ENCODE results near the gene SLC38A9. TPM values are rescaled to one million over a fixed set of nuclear protein-coding genes. Genes with fewer than 3 reads are reported as not detected.
"Not testable (repeated sequence)": the region's sequence is repeated elsewhere in the genome, so short reads cannot be mapped to it uniquely, and the experiment has no call there.

Gene SLC38A9
- total RNA-seq, 1 donor from 2014 or later: 101 TPM

DNA sequence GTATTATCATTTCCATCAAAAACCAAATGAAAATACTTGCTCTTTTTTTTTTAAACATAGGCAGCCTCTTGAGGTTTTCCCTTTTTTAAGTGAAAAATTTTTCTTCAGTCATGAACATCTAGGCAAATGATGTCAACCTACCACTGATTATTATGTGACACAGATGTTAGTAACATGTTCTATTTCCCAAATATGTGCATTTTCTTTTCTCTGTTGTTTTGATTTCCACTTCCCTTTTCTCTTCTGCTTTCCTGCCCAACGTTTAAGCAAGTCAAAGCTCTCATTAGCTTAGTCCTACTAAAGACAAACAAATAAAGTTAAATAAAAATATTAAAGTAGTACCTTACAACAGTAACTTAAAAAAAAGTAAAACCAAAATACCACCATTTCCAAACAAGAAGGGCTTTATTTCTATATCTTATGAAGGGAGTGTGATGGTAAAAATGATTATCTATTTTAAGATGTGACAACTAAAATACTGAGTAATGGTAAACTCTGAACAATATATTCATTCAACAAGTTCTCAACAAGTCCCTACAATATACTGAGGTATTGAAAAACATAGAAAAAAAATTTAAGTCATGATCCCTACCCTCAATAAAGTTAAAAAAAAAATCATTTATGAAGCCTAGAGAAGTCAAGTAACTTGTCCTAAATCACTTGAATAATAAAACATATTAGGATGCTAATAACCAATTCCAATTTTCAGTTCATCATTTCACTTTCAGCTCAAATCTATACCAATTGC is 9.4 kb downstream of the SLC38A9 start:
- no peak for DNase-seq

DNA sequence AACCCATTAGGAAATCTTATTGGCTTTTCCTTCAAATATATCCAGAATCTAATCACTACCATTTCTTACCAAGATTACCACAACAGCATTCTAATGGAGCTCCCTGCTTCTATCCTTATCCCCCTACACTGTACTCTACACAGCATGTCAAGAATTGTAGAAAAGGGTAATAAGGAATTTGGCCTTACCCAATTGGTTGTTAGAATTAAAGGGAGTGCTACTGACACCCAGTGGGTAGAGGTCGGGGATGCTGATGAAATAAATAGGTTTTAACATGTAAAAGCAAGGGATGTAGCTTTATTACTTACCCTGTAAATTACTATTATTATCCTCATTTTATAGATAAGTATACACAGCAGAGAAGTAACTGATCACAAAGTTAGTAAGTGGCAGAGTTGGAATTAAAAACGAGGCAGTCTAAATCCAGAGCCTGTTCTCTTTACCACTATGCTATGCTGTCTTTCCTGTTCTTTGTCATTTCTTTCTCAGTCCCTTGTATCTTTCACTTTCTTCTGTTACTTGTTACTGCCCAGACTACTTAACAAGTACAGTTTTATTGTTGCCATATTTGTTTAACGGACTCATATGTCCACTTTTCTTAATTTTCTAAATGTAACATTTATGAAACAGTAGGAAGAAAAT is 10.5 kb downstream of the SLC38A9 start:
- no peak for DNase-seq

DNA sequence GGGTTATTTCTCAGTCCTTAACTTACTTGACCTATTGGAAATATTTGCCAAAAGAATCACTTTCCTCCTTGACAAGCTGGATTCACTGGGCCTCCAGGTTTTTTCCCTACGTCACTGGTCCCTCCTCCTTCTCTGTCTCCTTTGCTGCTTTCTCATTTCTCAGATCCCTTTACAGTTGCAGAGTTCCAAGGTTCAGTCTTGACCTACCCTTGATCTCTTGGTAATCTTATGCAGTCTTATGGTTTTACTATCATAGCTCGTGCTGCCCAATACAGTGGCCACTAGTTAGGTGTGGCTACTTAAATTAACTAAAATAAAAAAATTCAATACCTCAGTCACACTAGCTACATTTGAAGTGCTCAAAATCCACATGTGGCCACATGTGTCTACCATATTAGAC is 11.4 kb downstream of the SLC38A9 start:
- DNase-seq: no peak

DNA sequence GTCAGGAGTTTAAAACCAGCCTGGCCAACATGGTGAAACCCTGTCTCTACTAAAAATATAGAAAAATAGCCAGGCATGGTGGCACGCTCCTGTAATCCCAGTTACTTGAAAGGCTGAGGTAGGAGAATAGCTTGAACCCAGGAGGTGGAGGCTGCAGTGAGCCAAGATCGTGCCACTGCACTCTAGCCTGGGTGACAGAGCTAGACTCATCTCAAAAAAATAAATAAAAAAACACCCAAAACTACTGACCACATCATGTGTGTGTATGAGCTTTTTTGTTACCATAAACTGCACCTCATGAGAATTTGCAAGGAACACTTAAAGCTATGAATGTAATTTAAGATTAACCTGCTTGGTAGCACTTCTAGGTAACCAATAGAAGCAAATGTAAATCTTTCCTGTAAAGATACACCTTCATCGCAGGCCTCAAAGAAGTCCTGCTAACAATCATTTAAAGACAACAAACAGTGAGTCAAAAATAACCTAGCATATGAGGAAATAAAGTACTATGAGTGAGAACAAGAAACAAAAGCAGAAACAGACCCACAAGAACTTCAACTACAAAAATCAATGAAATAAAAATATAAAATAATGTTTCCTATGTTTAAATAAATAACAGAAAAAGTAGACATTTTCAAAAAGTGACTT is 13.0 kb downstream of the SLC38A9 start:
- DNase-seq: no peak

DNA sequence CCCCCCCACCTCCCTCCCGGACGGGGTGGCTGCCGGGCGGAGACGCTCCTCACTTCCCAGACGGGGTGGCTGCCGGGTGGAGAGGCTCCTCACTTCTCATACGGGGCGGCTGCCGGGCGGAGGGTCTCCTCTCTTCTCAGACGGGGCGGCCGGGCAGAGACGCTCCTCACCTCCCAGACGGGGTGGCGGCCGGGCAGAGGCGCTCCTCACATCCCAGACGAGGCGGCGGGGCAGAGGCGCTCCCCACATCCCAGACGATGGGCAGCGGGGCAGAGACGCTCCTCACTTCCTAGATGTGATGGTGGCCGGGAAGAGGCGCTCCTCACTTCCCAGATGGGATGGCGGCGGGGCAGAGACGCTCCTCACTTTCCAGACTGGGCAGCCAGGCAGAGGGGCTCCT is 15.4 kb downstream of the SLC38A9 start:
- not testable (repeated sequence) for DNase-seq

DNA sequence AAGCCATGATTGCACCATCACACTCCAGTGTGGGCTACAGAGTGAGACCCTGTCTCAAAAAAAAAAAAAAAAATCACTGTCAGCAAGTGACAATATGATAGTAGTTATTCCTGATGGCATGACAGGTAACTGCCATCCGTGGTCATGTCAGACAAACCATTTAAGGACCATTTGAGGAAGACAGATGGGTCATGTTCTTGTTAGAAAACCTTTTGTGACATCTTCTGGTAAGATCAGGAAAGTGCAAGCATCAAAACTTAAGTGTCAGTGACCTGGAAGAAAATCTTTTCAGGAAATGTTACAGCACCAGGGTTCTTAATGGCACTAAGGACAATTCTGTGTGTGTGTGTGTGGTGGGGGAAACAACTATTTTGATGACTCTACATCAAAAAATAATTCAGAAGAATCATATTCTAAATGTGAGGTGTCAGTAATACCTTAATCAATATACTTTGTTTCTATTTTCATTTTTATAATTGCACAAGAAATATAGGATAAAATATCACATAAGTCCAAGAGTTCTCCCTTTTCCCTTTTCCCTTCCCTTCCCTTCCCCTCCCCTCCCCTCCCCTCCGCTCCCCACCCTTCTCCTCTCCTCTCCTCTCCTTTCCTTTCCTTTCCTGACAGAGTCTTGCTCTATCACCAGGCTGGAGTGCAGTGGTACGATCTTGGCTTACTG is 17.8 kb downstream of the SLC38A9 start:
- no peak for DNase-seq

DNA sequence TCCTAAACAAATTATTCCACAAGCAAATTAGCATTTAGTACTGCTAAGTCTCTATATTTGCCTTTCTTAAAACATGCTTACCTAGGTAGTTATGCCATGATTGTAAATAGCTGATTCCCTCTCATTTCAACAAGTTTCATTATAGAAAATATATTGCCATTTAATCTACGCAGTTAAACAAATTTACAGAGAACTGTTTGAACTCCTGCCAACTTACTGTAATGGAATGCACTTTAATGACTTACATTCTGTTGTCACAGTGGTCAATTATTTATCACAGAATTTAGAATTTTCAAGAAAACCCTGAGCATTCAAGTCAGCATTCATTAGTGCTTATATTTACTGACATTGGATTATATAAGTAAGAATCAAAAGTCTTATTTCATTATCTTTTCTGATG is 19.6 kb downstream of the SLC38A9 start:
- no peak for DNase-seq

DNA sequence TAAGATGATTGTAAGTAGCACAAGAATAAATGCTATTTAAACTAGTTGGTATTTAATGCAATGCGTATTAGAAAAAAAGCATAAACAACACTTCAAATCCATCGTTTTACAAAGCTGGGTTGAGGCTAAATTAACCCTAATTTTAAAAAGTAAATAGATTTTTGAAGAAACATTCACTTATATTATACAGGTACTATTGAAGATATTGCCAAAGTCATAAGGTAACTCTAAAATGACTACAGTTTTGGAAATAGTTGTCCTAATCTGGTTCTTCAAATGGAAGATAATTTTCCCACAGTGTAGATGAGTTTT is 20.1 kb downstream of the SLC38A9 start:
- DNase-seq: no peak

DNA sequence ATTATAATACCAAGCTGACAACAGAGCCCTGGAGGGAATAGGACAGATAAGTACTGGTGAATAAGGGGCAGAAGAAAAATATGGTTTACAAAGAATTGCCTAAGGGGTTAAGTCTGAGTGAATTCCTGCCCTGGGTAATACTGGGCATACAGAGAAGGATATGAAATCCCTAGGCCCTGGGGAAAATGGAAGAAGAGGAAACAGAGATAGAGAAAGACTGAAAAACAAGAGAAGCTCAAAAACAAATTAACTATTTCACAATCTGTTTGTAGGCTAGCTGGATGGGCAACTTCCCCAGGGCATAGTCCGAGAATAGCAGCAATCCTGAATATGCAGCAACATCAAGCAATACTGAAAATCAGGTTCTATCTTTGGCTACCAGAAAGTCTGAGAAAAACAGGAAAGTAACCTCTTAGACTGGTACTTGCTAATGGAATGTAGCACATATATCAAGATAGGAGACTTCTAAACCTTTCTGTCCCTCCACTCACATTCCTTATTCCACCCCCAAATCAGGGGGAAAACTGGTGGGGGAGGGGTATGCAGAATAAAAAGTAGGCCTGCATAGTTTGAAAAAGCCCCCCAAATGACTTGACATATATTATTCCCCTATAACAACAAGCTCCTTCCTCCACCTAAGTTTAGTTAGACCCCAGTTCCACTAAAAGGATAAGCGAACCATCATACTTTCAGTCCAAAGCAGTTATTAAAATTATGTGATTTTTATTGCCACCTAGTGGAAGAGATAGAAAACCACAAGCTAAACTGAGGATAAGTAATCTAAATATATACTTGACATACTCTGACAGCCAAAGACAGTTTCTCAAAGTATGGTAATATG is 20.6 kb downstream of the SLC38A9 start:
- no peak for DNase-seq

DNA sequence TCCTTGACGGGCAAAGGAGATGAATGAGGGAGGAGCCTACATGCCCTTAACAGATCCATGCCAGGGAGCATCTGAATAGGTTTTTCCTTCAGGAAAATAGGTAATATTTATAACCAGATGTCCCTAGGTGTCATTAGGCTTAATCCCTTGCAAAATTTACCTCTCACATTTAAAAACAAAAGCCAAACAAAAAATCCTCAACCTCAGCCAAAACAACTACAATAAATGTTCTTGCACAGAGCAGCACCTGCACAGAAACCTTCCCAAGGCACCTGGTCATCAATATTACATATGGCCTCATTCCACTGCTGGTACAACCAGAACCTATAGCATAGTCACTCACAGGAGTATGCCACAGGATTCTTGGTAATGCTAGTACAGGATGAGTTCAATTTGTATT is 30.1 kb downstream of the SLC38A9 start:
- no peak for DNase-seq

DNA sequence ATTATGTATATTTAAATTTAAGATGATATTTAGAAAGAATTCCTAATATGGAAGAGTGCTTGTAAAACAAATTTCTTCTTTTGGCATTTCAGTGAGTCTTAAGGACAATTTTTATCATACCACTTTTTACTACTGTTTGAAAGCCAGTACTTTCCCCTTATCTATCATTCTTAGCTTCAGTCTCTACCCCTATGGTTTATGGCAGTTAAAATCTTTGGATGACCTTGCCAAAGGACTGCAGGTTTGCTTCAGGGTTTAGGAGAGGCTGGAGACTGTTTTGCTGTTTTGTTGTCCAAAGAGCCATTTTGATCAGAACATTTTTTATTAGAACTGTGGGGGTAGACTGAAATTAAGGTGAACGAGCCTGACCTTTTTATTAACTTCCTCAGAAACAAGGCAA is 30.8 kb downstream of the SLC38A9 start:
- DNase-seq: no peak

DNA sequence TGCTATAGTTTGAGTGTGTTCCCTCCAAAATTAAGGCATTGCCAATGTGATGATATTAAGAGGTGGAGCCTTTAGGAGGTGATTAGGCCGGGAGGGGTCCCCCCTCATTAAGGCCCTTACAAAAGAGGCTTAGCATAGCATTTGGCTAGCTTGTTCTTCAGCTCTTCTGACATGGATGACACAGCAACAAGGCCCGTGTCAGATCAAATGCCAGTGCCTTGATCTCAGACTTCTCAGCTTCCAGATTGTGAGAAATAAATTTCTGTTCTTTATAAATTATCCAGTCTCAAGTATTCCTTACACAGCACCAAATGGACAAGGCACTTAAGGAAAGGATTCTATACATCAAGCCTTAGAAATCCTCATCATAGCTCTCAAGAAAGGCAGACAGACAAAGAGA is 31.8 kb downstream of the SLC38A9 start:
- DNase-seq: no peak

DNA sequence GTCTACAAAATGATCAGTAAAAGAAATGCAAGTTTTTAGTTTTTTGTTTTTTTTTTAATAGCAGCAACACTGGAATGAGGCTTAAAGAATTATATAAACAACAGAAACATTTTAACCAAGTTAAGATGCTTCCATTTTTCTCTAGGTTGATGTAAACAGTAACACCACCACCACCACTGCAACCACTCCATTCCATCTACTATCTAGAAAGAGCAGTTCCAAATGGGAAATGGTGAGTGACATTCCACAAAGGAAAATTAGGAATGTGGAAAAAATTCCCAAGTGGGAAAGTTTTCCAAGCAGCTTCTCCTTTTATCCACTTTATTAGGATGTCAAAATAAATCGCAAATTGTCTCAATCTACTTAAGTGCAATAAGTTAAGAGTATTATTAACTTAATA is 32.6 kb downstream of the SLC38A9 start:
- no peak for DNase-seq

DNA sequence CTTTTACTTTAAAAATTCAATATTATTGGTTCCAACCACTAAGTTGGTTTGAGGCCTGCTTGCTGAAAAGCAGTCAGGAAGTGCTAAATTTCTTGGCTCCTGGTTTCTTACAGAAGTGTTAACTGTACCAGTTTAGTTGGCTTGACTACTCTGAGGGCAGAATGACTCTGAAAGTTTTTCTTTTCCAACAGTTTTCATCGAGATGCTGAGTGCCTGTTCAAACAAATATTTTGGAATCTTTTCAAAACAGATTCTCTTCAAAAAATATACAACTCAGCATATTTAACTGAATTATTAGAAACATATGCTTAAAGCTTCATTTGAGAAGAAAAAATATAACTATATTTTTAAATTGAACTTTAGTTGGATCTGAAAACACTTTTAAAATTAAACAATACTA is 37.0 kb downstream of the SLC38A9 start:
- DNase-seq: no peak

DNA sequence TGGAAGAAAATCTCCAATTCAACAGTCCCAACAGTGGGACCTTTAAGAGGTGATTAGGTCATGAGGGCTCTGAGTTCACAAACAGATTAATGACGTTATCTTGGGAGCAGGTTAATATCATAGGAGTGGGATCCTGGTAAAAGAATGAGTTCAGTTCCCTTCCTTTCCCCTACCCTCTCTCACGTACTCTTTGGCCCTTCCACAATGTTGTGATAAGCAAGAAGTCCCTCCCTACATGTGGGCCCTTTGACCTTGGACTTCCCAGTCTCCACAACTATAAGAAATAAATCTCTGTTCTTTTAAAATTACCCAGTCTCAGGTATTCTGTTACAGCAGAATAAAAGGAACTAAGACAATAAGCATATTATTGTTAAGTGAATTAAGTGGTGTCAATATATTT is 37.8 kb downstream of the SLC38A9 start:
- DNase-seq: no peak

DNA sequence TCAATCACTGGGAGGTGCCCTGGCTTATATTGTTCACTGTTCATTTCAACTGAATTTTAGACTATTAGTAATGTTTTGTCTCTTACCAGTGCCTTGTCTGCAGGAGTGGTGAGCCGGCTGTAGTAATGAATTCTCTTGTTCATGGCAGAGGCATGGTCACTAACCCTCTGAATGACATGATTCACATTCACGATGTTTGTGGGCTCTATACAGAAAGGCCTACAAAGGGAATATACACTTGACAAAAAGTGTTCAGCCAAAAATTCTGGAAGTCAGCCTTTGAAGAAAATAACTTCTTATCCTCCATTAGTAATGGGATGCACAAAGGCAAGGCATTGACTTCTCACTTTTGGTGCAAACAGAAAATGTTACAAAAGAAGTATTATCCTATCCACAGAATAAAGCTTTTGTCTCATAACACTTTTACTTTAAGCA is 39.6 kb downstream of the SLC38A9 start:
- DNase-seq: no peak

DNA sequence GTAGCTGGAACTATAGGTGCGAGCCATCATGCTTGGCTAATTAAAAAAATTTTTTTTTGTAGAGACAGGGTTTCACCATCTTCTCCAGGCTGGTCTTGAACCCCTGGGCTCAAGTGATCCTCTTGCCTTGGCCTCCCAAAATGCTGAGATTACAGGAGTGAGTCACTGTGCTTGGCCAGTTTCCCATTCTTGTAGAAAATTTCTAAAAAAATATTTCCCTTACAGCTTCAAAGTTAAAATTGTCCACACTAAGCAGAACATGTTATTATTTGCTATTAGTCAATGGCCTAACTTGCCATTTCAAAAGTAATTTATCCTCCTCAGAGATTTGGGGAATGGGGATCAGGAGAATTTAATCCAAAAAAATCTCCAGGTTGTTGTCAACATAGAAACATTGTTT is 40.1 kb downstream of the SLC38A9 start:
- no peak for DNase-seq

DNA sequence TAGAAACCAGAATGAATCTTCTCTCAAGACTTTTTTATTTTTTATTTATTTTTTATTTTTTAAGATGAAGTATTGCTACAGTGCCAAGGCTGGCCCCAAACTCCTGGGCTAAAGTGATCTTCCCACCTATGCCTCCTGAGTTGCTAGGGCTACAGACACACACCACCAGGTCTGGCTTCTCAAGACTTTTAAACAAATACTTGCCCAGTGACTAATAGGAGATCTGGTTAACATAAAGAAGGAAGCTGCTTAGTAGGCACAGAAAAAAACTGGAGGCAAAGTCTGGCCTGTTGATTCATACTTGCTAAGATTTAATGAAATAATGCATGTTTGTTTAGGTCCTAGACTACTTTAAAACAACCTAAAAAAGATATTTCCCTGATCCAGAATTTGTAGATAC is 43.8 kb downstream of the SLC38A9 start:
- no peak for DNase-seq

DNA sequence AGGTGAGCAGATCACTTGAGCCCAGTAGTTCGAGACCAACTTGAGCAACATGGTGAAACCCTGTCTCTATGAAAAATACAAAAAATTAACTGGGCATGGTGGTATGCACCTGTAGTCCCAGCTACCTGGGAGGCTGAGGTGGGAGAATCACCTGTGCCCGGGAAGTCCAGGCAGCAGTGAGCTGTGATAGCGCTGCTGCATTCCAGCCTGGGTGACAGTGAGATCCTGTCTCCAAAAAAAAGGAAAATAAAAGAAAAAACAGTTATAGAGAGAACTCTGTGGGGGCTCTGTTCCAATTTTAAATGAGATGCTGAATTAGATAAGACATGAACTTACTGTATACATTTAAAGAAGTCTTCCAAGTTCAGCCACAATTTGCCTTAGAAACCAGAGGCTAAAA is 44.2 kb downstream of the SLC38A9 start:
- no peak for DNase-seq

DNA sequence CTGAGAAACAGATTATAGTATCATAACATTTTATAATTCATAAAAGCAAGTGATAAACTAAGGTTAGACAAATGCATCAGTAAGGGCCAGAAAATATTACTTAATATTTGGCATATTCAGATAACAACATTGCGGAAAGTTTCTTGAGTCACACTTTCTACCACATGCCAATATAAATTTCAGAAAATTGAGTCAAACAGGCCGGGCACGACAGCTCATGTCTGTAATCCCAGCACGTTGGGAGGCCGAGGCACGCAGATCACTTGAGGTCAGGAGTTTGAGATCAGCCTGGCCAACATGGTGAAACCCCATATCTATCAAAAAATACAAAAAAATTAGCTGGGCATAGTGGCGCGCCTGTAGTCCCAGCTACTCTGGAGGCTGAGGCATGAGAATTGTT is 47.1 kb downstream of the SLC38A9 start:
- no peak for DNase-seq

DNA sequence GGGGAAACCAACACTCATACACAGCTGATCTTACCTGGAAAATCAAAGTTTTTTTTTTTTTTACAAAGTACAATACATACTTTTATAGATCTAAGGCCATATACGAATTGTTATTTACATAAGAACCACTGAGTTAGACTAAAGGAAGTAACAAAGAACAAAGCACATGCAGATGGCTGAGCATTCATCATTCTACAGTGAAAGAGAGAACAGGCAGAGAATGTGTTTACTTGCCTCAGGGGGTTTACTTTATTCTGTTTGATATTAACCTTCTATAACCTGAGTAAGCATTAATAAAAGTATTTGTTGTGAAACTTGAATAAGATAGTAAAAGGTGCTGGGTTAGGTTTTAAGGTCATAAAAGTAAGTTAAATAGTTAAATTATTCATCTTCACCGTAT is 54.7 kb downstream of the SLC38A9 start:
- no peak for DNase-seq

DNA sequence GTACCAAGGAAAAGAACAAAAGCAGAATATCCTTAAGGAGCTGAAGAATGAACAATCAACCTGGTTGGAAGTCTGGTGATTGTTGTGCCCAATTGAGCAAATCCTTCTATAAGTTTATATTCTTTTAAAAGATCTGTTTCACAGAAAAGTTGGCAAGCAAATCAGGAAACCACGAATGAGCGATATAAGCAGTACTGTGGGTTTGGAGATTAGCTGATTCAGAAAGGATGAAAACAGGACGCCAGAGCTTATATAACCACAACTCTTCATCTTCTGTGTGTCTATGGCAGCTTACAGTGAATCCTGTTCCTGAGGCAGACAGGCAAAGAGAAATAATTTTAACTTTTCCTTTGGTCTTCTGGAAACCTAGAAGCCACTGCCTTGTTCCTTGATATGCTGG is 61.7 kb downstream of the SLC38A9 start:
- DNase-seq: no peak

DNA sequence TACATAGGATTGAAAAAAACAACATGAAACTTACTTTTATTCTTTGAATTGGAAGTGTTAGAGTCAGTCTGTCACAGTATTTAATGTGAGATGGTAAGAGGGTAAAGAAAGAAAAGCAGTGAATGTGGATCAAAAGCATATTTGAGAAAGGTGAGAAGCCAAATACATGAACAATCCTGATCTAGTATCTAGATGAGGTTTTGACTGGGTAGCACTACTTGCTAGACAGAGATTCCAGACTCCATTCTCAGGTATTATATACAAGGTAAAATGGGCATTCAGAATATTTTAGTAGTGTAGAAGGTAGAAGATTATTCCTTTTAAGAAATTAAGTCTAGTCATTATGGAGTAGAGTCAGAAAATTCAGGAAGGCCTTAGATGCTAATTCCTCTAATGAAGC is 62.2 kb downstream of the SLC38A9 start:
- no peak for DNase-seq

Measured in occipital lobe (tissue), 2 donors.